ENCODE results near the gene LTO1. TPM values are rescaled to one million over a fixed set of nuclear protein-coding genes. Genes with fewer than 3 reads are reported as not detected.

The LTO1 gene
- total RNA-seq, 8 experiments from 2014 or later, result 10.5 to 31.1 (median 16.1) TPM

DNA sequence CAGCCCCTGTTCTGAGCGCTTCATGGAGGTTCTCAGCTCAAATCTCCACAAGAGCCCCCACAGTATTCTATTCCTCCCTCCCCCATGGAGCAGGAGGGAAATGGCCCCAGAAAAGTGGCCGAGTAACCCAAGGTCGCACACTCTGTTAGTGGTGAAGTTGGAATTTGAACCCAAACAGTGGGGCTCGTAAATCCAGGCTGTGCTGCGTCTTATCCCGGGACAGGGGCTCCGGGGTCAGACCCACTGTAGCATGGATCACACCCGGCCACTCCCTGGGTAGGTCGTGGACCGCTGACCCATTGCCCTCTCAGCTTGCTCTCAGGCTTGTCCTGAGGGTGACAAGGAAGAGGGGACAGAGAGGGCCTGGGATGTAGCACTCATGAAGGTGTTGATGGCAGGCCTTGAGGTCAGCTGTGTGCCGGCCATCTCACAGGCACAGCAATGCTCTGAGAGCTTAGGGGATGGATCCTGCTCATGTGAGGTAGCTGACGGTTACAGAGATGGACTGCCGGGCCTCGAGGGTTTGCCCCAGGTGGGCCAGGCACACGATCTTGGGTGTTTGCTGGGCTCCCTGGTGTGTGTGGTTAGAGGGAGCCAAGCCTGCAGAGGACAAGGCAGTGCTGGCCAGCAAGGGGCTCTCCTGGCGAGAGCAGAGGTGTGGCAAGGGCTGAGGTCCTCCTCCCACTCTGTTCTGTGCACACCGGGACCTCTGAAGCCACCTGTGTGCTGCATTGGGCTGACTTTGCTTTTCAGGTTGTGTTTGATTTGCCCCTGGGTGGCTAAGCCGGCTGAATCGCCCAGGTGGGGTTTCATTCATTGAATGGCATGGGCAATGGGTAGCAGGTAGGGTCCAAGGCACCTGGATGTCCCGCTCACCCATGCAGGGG, 31.0 kb upstream of the LTO1 start:
- peaks cover 31 to 55% of the 10 kb centered on the region in 2 donors for H3K4me1 ChIP-seq (replicated peaks in 1 of 2)
- no peak overlapping the region for H3K27ac ChIP-seq
- no peak for ATAC-seq (replicated peaks in 6 of 8)
- no peak overlapping the region for H3K4me3 ChIP-seq
- WGBS, 10 experiments, result 20 to 100% (median 41%) methylated on average over 1 to 11 of the region's 20 CpGs; no CpG with 5 or more reads in 3 of the 10 experiments
- in situ Hi-C loops (cut with MboI; ENCODE audit: low pct_unique_long_range_greater_than_20kb in 2 of 9, low sequenced_read_pairs in 9 of 9, unreplicated experiment in 9 of 9), result loop anchor here (10.0 to 25.0 kb wide), 4 partner anchors 156 to 481 kb away; no protein-coding TSS in a partner anchor

DNA sequence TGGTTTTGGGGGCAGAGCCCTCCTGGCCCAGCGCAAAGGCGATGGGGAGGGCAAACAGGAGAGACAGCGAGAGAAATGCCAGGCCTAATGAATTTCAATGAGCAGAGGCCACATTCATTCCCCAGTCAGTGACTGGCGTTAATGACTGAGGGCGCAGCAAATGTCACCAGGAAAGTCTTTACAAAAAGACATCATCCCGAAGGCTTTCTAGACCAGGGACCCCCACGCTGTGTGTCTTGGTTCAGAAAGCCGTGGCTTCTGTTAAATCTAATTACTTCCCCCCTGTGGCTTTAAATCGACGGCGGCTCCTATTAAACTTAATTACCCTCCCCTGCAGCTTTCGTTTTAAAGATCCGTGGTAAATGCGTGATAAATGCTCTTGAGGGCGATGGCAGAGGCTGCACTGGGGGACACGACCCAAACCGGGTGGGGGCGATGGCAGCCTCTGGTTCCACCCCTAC, 30.2 kb upstream of the LTO1 start:
- Histone ChIP-seq H3K27ac (no peak overlapping the region), H3K4me1 (replicated peaks in 1 of 2) (peaks cover 37 to 61% of the 10 kb centered on the region in 2 donors), H3K4me3 (no peak overlapping the region)
- WGBS, 10 experiments, result 0 to 10% (median 6%) methylated on average over 1 to 17 of the region's 18 CpGs; no CpG with 5 or more reads in 2 of the 10 experiments
- peak in 1 of 8 experiments; percentile 27 for ATAC-seq (replicated peaks in 6 of 8)
- in situ Hi-C loops (cut with MboI; ENCODE audit: low pct_unique_long_range_greater_than_20kb in 2 of 9, low sequenced_read_pairs in 9 of 9, unreplicated experiment in 9 of 9), result loop anchor here (10.0 to 25.0 kb wide), 4 partner anchors 157 to 482 kb away; no protein-coding TSS in a partner anchor

DNA sequence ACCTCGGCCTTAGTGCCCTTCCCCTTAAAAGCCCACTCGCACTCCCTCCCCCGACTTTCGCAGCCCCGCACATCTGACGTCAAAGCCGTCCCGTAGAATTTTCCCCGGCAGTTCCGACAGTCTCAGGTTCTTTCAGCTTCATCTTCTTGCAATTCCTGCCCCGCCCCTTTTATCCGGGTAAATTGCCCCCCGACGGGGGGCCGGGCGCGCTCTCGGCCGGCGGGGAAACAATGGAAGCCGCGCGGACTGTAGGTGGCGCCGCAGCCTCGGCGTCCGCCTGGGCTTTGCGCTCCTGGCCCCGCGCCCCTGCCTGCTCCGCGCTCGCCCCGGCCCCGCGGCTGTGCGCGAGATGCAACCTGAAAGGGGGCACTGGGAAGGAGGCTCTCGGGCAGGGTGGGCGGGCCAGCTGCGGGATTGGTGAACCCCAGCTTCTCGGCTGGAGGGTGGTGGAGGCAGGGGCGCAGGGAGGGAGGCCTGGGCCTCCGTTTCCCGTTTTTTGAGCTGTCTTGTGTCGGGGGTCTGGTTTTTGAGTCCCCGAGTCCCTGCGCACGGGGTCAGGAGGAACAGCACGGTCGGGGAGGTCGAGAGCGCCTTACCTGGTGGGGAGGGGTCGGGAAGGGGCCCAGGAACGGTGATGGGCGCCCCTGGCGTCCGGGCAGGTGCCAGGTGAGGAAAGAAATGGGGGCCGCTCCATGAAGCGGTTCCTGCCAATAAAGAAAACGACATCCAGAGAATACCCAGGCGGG, 29.5 kb upstream of the LTO1 start:
- ATAC-seq (replicated peaks in 6 of 8), result peak; percentile 37 to 81 (median 60)
- WGBS, 10 experiments, result 8% methylated on average over 2 of the region's 63 CpGs; no CpG with 5 or more reads in 9 of the 10 experiments
- no peak overlapping the region for H3K27ac ChIP-seq
- in situ Hi-C loops (cut with MboI; ENCODE audit: low pct_unique_long_range_greater_than_20kb in 2 of 9, low sequenced_read_pairs in 9 of 9, unreplicated experiment in 9 of 9), result loop anchor here (10.0 to 25.0 kb wide), 4 partner anchors 158 to 483 kb away; no protein-coding TSS in a partner anchor
- peak overlapping the region in 3 of 5 donors; percentile 1 to 21 (median 12) for H3K4me3 ChIP-seq
- peaks cover 40 to 63% of the 10 kb centered on the region in 2 donors for H3K4me1 ChIP-seq (replicated peaks in 1 of 2)

DNA sequence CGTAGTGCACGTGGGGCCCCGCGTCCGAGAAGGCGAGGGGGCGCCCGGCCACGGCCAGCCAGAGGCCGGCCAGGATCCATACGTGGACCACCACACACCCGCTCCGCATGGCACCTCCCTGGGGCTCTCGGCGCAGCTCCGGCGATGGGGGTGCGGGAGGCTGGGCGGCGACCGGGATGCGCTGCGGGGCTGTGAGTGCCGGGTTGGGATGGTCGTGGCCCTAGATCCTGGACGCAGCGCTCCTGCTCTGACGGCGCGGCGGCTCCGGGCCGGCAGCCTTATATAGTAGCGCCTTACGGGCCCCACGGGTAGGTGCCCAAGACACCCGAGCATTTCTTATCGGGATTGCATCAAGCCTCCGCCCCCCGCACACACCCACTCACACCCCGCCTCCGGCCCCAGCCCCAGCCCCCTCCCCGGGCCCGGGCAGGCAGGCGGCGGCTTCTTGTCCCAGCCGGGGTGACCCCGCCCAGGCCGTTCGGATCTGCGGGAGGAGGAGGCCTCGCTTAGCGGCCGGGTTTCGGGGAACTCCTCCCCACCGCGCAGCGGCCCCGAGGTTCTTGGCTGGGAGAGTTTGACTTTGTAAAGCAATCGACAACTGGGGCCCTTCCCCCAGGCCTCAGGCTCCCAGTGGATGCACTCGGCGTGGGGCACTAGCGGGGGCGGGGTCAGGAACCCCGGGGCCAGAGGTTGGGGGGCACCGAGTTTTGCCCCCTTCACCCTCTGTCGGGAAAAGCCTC, 28.8 kb upstream of the LTO1 start, which contains the start of gene FGF19:
FGF19 (minus strand) TSS at position 255 of the 740 bp plus-strand sequence; CDS start at position 109, 146 bp downstream.
- Histone ChIP-seq H3K4me3 (peak within 1 kb of the TSS in 3 of 5 donors; percentile 1 to 21 (median 12)), H3K27ac (no peak within 1 kb of the TSS), H3K4me1 (replicated peaks in 1 of 2) (peaks cover 40 to 59% of the 10 kb centered on the region in 2 donors)
- ATAC-seq (replicated peaks in 6 of 8), result peak in 7 of 8 experiments; percentile 21 to 76 (median 41)
- in situ Hi-C loops (cut with MboI; ENCODE audit: low pct_unique_long_range_greater_than_20kb in 2 of 9, low sequenced_read_pairs in 9 of 9, unreplicated experiment in 9 of 9), result loop anchor here (10.0 to 25.0 kb wide), 4 partner anchors 158 to 483 kb away; no protein-coding TSS in a partner anchor
- 2% methylated on average over 8 of the region's 67 CpGs; no CpG with 5 or more reads in 9 of the 10 experiments for WGBS, 10 experiments

DNA sequence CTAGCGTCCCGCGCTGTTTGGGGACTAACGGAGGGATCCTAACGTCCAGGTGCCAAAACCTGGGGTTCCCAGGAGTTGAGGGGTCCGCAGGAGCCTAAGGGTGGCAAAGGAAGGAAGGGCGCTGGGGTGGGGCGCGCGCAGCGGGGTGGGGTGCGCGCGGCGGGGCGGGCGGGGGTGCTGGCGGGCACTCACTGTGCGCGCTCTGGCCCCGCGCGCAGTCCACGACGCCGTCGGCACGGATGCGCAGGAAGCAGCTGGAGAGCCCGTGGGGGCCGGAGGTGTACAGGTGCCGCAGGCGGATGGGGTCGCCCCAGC, 28.3 kb upstream of the LTO1 start:
- no CpG with 5 or more reads among the region's 34 CpGs for WGBS, 10 experiments
- peak in 1 of 8 experiments; percentile 2 for ATAC-seq (replicated peaks in 6 of 8)
- Histone ChIP-seq H3K27ac (no peak overlapping the region), H3K4me1 (replicated peaks in 1 of 2) (peaks cover 40 to 57% of the 10 kb centered on the region in 2 donors), H3K4me3 (peak overlapping the region in 2 of 5 donors; percentile 1 to 21)
- in situ Hi-C loops (cut with MboI; ENCODE audit: low pct_unique_long_range_greater_than_20kb in 2 of 9, low sequenced_read_pairs in 9 of 9, unreplicated experiment in 9 of 9), result loop anchor here (10.0 to 25.0 kb wide), 4 partner anchors 159 to 484 kb away; no protein-coding TSS in a partner anchor

DNA sequence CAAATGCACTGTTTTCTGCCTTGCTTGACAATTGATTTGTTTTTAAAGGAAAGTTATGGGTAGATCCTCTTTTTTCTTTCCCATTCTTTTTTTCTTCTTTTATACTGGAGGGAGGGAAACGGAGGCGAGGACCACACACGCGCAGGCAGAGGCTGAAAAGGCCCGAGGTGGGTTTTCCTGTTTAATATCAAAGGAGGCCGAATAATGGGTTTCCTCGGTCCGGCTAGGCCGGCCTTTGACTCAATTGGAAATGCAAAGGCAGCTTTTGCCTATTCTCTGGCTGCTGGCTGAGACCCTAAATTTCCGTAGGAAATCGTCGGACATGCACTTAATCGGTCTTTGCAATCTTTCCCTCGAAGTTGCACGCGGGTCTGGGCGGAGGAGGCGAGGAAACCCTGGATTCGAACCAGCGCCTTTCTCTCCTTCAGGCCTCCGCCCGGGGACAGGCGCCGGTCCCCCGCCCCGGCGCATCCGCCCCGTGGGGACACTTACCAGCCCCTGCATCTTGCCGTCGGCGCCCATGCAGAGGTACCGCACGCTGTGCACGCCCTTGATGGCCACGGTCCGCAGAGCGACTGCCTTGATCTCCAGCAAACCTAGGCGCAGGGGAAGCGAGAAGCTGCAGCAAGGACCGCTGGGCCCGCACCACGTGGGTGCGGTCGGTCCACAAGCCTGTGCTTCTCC, 27.8 kb upstream of the LTO1 start:
- no peak for ATAC-seq (replicated peaks in 6 of 8)
- Histone ChIP-seq H3K4me3 (no peak overlapping the region), H3K4me1 (replicated peaks in 1 of 2) (peaks cover 40 to 57% of the 10 kb centered on the region in 2 donors), H3K27ac (no peak overlapping the region)
- WGBS, 10 experiments, result 0 to 33% (median 8%) methylated on average over 2 to 30 of the region's 45 CpGs; no CpG with 5 or more reads in 1 of the 10 experiments
- in situ Hi-C loops (cut with MboI; ENCODE audit: low pct_unique_long_range_greater_than_20kb in 2 of 9, low sequenced_read_pairs in 9 of 9, unreplicated experiment in 9 of 9), result loop anchor here (10.0 to 25.0 kb wide), 4 partner anchors 159 to 484 kb away; no protein-coding TSS in a partner anchor

DNA sequence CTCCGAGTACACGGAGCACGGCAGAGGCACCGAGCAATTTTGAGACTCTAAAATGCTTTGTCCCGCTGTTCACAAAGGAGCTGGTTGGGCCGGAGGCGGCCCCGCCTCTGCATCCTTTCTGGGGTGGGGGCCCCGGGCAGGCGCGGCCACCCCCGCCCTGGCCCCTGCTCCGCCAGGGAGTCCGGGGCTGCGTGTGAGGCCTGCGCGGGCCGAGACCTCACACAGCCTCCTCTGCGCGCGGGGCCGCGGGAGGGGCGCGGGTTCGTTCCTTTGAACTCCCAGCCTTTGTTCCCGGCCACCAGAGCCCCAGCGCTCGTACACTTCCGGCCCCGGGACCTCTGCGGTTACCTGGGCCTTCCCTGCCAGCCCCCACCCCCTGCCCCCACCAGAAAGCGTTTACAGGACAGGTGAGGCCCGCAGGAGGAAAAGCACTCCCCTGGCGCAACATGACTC, 27.1 kb upstream of the LTO1 start:
- Histone ChIP-seq H3K4me1 (replicated peaks in 1 of 2) (peaks cover 36 to 53% of the 10 kb centered on the region in 2 donors), H3K27ac (no peak overlapping the region), H3K4me3 (peak overlapping the region in 4 of 5 donors; percentile 2 to 11 (median 7))
- in situ Hi-C loops (cut with MboI; ENCODE audit: low pct_unique_long_range_greater_than_20kb in 2 of 9, low sequenced_read_pairs in 9 of 9, unreplicated experiment in 9 of 9), result loop anchor here (10.0 to 25.0 kb wide), 4 partner anchors 160 to 485 kb away; no protein-coding TSS in a partner anchor
- 0 to 60% (median 18%) methylated on average over 1 to 9 of the region's 35 CpGs; no CpG with 5 or more reads in 6 of the 10 experiments for WGBS, 10 experiments
- ATAC-seq (replicated peaks in 6 of 8), result peak in 4 of 8 experiments; percentile 28 to 51 (median 35)

DNA sequence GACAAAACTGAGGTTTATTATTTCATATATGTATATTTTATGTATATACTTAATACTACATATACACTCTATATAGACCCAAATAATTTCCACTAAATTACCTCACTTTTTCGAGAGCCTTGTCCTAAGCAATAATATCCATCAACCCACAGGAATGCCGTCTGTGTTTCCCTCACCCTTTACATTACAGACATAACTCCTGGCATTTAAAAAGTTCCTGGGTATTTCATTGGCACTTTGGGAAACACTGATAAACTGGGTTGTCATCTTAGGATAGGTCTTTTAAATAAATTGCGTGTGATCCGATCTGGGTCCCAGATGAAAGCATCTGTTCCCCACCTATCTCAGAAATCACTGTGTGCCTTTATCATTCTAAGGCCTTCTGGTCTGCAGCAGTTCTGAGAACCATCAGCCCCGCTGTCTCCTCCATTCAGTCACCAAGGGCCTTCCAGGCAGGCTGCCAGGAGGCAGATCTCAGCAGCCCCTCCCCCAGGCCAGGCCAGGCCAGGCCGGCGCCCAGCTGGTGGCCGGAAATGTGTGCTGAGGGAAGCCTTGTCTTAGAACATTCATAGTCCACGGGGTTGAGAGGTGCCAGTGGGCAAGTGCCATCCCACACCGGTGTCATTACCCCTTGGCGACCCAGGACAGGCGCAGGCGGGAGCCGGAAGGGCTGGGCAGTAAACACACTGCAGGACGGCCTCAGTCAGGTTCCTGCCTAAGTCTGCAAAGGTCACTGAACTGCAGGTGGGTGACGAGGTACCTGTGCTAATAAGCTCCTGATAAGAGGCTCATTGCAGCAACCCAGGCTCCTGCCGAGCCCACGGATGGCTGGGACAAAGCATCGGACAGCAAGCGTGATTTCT, 25.4 kb upstream of the LTO1 start:
- WGBS, 10 experiments, result 10 to 83% (median 55%) methylated on average over 1 to 11 of the region's 20 CpGs
- peak; percentile 5 to 91 (median 74) for ATAC-seq (replicated peaks in 6 of 8)
- peaks cover 21 to 37% of the 10 kb centered on the region in 2 donors for H3K4me1 ChIP-seq (replicated peaks in 1 of 2)
- in situ Hi-C loops (cut with MboI; ENCODE audit: low pct_unique_long_range_greater_than_20kb in 2 of 9, low sequenced_read_pairs in 9 of 9, unreplicated experiment in 9 of 9), result loop anchor here (10.0 to 25.0 kb wide), 4 partner anchors 162 to 487 kb away; no protein-coding TSS in a partner anchor
- no peak overlapping the region for H3K4me3 ChIP-seq
- no peak overlapping the region for H3K27ac ChIP-seq

DNA sequence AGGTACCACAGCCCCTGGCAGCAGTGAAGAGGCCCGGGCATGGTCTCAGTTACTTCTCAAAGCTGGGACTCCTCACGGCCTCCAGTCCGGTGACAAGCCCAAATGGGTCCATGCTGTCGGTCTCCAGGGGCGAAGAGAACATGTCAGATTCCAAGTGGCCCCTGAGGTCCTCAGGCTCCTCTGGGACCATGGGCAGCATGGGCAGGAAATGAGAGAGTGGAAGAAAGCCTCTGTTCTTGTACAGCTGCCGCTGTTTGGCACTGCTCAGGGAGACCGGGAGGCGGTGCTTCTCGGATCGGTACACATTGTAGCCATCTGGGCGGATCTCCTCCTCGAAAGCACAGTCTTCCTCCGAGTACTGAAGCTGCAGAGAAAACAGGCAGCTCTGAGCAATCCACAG, 24.1 kb upstream of the LTO1 start:
- Histone ChIP-seq H3K4me1 (replicated peaks in 1 of 2) (peaks cover 16 to 28% of the 10 kb centered on the region in 2 donors), H3K4me3 (no peak overlapping the region), H3K27ac (no peak overlapping the region)
- in situ Hi-C loops (cut with MboI; ENCODE audit: low pct_unique_long_range_greater_than_20kb in 2 of 9, low sequenced_read_pairs in 9 of 9, unreplicated experiment in 9 of 9), result loop anchor here in 5 of 9 experiments (25.0 kb wide), 2 partner anchors 188 to 488 kb away; no protein-coding TSS in a partner anchor
- 9 to 95% (median 84%) methylated on average over 1 to 6 of the region's 13 CpGs; no CpG with 5 or more reads in 4 of the 10 experiments for WGBS, 10 experiments
- ATAC-seq (replicated peaks in 6 of 8), result peak in 3 of 8 experiments; percentile 47 to 53 (median 51)

DNA sequence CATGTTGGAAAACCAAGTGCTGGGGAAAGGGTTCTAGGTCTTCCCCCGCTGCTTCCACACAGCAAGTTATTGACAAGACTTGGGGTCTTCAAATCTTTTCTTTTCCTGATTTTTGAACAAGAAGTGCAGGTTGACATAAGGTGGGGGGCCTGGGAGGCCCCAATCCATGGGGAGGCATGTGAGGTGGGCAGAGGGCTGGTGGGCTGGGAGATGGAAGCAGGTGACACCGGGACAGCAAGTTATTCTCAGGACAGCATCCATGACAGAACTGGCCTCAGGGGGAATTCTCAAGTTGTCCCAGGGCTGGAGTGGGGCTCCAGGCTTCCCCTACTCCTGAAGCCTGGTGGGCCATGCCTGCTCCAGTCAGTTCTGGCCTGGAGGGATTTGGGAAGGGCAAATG, 23.2 kb upstream of the LTO1 start:
- 10 to 100% (median 80%) methylated on average over 1 to 2 of the region's 2 CpGs; no CpG with 5 or more reads in 5 of the 10 experiments for WGBS, 10 experiments
- Histone ChIP-seq H3K27ac (no peak overlapping the region), H3K4me1 (replicated peaks in 1 of 2) (peaks cover 16 to 26% of the 10 kb centered on the region in 2 donors), H3K4me3 (no peak overlapping the region)
- no peak for ATAC-seq (replicated peaks in 6 of 8)
- in situ Hi-C loops (cut with MboI; ENCODE audit: low pct_unique_long_range_greater_than_20kb in 2 of 9, low sequenced_read_pairs in 9 of 9, unreplicated experiment in 9 of 9), result loop anchor here in 5 of 9 experiments (25.0 kb wide), 2 partner anchors 189 to 489 kb away; no protein-coding TSS in a partner anchor
